GM12878 (cell line): ENCODE data around the gene ADAMTS7. TPM values are rescaled to one million over a fixed set of nuclear protein-coding genes. Genes with fewer than 3 reads are reported as not detected.

Experiments used
- ATAC-seq: fragments of 200-7000 bp; cut with Tn5 transposase; 3 replicates; pipeline ENCODE4 v1.9.1; 2020; ENCODE audit warnings: mild to moderate bottlenecking, moderate library complexity
- BruUV-seq: library from RNA; stranded (reverse); fragments of 400-500 nt; replicated peaks from 2 replicates; lab custom pipeline; 2021; lab: Mats Ljungman, UMichigan
- CTCF ChIA-PET: fragments of 300-600 bp; sonication (Branson Sonifier 250); formaldehyde crosslinking; extraction: SDS; loops from one replicate; lab custom pipeline; 2021; ENCODE audit warnings: inconsistent platforms; lab: Yijun Ruan, JAX
- POLR2A ChIA-PET: fragments of 350-600 bp; formaldehyde crosslinking; extraction: SDS; loops from one replicate; lab custom pipeline; 2021; ENCODE audit warnings: inconsistent platforms; lab: Charles Lee
- RAD21 ChIA-PET: fragments of 300-600 bp; sonication (Branson Sonifier 250); formaldehyde crosslinking; loops from one replicate; lab custom pipeline; 2023; ENCODE audit warnings: antibody characterized with exemption; ENCODE audit not compliant: unreplicated experiment; lab: Charles Lee
- SMC1A ChIA-PET: fragments of 300-600 bp; sonication (Branson Sonifier 250); formaldehyde crosslinking; loops from one replicate; lab custom pipeline; 2023; ENCODE audit not compliant: unreplicated experiment, uncharacterized antibody; lab: Charles Lee
- DNase-seq: peaks from one replicate; pipeline ENCODE4 v3.0.0-alpha.2; 2011; ENCODE audit warnings: low read depth, low spot score
- FAIRE-seq: peaks from 3 replicates; lab custom pipeline; 2011; peaks lifted over from hg19 to GRCh38; lab: Jason Lieb, UNC
- H2AFZ ChIP-seq: 2 replicates; pipeline ENCODE4 v1.6.0; 2011; ENCODE audit warnings: low read depth, low read length, control low read depth; ENCODE audit not compliant: control insufficient read depth
- H3K27ac ChIP-seq: 2 replicates; pipeline ENCODE4 v1.5.1; 2011; ENCODE audit warnings: control low read depth; ENCODE audit not compliant: control insufficient read depth, insufficient read depth
- H3K27me3 ChIP-seq, 2 experiments: replicated peaks in 1 of 2; 2 replicates each; pipeline versions ENCODE4 v1.6.0 to v1.6.1; 2011; ENCODE audit warnings: low read length in 1 of 2; ENCODE audit not compliant: control insufficient read depth in 2 of 2, insufficient read depth in 2 of 2
- H3K36me3 ChIP-seq, 2 experiments: 2 replicates each; pipeline ENCODE4 v1.5.1; 2011; ENCODE audit warnings: low read length in 1 of 2; ENCODE audit not compliant: control insufficient read depth in 2 of 2, insufficient read depth in 2 of 2
- H3K4me1 ChIP-seq: 2 replicates; pipeline ENCODE4 v1.6.1; 2011; ENCODE audit warnings: mild to moderate bottlenecking, low read length, moderate library complexity, mixed read lengths; ENCODE audit not compliant: control insufficient read depth, insufficient read depth
- H3K4me2 ChIP-seq: 2 replicates; pipeline ENCODE4 v1.6.0; 2011; ENCODE audit warnings: control low read depth; ENCODE audit not compliant: control insufficient read depth, insufficient read depth
- H3K4me3 ChIP-seq: fragments of 200-600 bp; sonication (generic); 2 replicates; pipeline ENCODE4 v1.5.1; 2016
- H3K79me2 ChIP-seq: 2 replicates; pipeline ENCODE4 v1.6.0; 2011; ENCODE audit warnings: low read length; ENCODE audit not compliant: control insufficient read depth, insufficient read depth
- H3K9ac ChIP-seq: 2 replicates; pipeline ENCODE4 v1.8.0; 2011; ENCODE audit warnings: low read length, control low read depth, mixed read lengths; ENCODE audit not compliant: control insufficient read depth, insufficient read depth
- H3K9me3 ChIP-seq: replicated peaks from 3 replicates; pipeline ENCODE4 v1.5.1; 2011; ENCODE audit warnings: mild to moderate bottlenecking, low read length; ENCODE audit not compliant: control insufficient read depth, insufficient read depth
- H4K20me1 ChIP-seq: 2 replicates; pipeline ENCODE4 v1.6.0; 2011; ENCODE audit not compliant: control insufficient read depth, insufficient read depth
- CTCF ChIP-seq, 3 experiments: IDR thresholded peaks in 2 of 3; conservative IDR thresholded peaks in 1 of 3; 2 replicates each; pipeline ENCODE4 v1.5.1; 2011; ENCODE audit warnings: low read depth in 3 of 3, low read length in 3 of 3, mild to moderate bottlenecking in 3 of 3, control low read depth in 2 of 3, moderate library complexity in 2 of 3, inconsistent platforms in 1 of 3, mixed read lengths in 1 of 3; ENCODE audit not compliant: control insufficient read depth in 2 of 3, insufficient read depth in 1 of 3; ENCODE audit errors: extremely low read depth in 1 of 3
- IRF4 ChIP-seq: IDR thresholded peaks from 2 replicates; pipeline ENCODE4 v1.6.1; 2011; ENCODE audit warnings: low read depth, low read length
- MYC ChIP-seq: IDR thresholded peaks from 2 replicates; pipeline ENCODE4 v1.6.1; 2011; ENCODE audit warnings: mild to moderate bottlenecking, low read length, moderate library complexity, inconsistent platforms; ENCODE audit not compliant: insufficient read depth, insufficient replicate concordance, insufficient read length, severe bottlenecking
- RAD21 ChIP-seq: IDR thresholded peaks from 2 replicates; pipeline ENCODE4 v1.6.1; 2011; ENCODE audit warnings: mild to moderate bottlenecking, low read depth, low read length, moderate library complexity; ENCODE audit not compliant: insufficient read depth
- RCOR1 ChIP-seq: conservative IDR thresholded peaks from 2 replicates; pipeline ENCODE4 v1.6.1; 2012; ENCODE audit warnings: low read depth, low read length, improper control_type of control experiment
- SMC3 ChIP-seq: IDR thresholded peaks from 2 replicates; pipeline ENCODE4 v1.6.1; 2011; ENCODE audit warnings: low read length, improper control_type of control experiment, borderline replicate concordance
- YBX1 ChIP-seq: fragments of 450-650 bp; IDR thresholded peaks from 2 replicates; pipeline ENCODE4 v1.6.1; 2016; ENCODE audit warnings: antibody characterized with exemption
- YY1 ChIP-seq: IDR thresholded peaks from 2 replicates; pipeline ENCODE4 v1.6.1; 2011; ENCODE audit warnings: low read depth, mild to moderate bottlenecking, low read length
- WGBS: methylation state at CpG from one replicate; pipeline ENCODE4 v1.1.6; 2016; ENCODE audit warnings: low lambda C conversion rate; ENCODE audit not compliant: insufficient replicate concordance, insufficient coverage; ENCODE audit errors: missing lambda C conversion rate; 5-methylcytosine and 5-hydroxymethylcytosine counted together
- in situ Hi-C: fragments of 300-500 bp; cut with MboI; formaldehyde crosslinking; loops from 9 replicates; pipeline ENCODE4 v1.14.3; 2018; ENCODE audit warnings: mixed read lengths
- intact Hi-C: fragments of 100-400 bp; cut with micrococcal nuclease; formaldehyde crosslinking; loops from one replicate; pipeline ENCODE4 v1.14.2; 2022; ENCODE audit not compliant: unreplicated experiment
- polyA plus RNA-seq, 11 experiments: library from polyadenylated mRNA; depleted of rRNA in 4 of 11; unstranded in 6 of 11; stranded (reverse) in 5 of 11; fragments of >200 nt; fragmentation: Nextera tagmentation in 4 of 11; fragmentation: Illumina TruSeq in 1 of 11; extraction: Ambion mirVana in 4 of 11; extraction: Trizol in 1 of 11; gene quantifications; 1 replicate in 1 of 11; 2 replicates in 10 of 11; pipeline versions ENCODE4 v1.2.1 to v1.2.3, GENCODE V29; 2011 to 2016; ENCODE audit warnings: inconsistent platforms in 2 of 11, missing spikeins in 2 of 11, low read depth in 1 of 11
- total RNA-seq, 4 experiments: library from RNA; depleted of rRNA in 3 of 4; stranded (reverse); fragments of >200 nt in 3 of 4; fragmentation: Illumina TruSeq in 1 of 4; extraction: Trizol in 1 of 4; gene quantifications; 2 replicates each; pipeline versions ENCODE4 v1.2.1 to v1.2.3, GENCODE V29; 2013 to 2021

Gene ADAMTS7
- total and polyA plus RNA-seq, 10 of the 15 experiments (the other 5 are each of a cell fraction or from before 2014, with no cell fraction given): 0.03 to 0.28 (median 0.06) TPM; not detected in 6

GRCh38 chr15:78740904-78741274 lies 70.4 kb downstream of the ADAMTS7 start (continued):
- TF ChIP-seq SMC3: no peak
- no peak for TF ChIP-seq MYC

DNA sequence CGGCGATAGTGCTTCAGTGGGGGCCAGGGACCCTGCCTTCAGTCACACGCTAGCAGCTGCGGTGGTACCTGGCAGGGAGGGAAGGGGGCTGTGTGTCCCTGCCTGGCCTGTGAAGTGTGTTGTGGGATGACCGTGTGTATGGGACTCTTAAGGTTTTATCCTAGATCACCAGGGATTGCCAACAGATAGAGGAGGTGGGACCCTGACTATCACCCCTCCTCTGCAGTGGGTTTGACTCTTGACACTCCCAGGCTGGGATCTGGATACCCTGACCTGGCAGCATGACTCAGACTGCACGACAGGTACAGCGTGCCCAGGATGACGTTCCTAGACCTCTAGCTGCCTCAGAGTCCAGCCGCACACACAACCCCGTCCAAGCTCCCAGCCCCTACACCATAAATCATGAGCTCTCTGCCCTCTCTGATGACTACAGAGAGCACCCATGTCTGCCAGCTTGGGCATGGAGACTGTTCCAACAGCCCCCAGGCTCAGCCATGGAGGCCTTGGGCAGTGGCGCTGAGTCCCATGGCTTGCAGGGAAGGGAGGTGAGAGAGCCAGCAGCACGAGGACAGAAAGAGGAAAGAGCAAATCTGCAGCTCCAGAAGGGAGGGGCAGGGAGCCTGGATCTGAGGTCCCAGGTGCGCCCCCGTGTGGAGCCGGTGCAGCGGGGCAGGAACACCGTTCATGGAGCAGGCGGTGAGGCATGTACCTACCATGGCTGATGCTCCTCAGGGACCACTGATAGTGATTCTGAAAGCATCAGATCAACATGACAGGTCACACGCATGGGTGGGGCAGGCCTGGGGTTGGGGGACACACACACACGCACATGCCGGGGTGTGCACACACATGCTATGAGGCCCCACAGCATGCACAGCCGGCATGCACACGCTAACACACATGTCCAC lies 71.0 kb downstream of the ADAMTS7 start:
- Histone ChIP-seq H3K4me3 (no peak overlapping the region), H3K36me3 (no peaks in the 10 kb centered on the region), H3K4me2 (no peak overlapping the region), H3K9ac (no peak overlapping the region), H3K9me3 (no peaks in the 10 kb centered on the region), H4K20me1 (no peaks in the 10 kb centered on the region), H3K27ac (no peak overlapping the region), H3K27me3 (no peaks in the 10 kb centered on the region), H3K4me1 (no peaks in the 10 kb centered on the region), H3K79me2 (no peaks in the 10 kb centered on the region), H2AFZ (no peak overlapping the region)
- intact Hi-C loops: no loop called here
- TF ChIP-seq CTCF (IDR thresholded peaks at IDR 0.05 in 2 of 3, conservative IDR thresholded peaks at IDR 0.05 in 1 of 3; ENCODE audit: control insufficient read depth in 2 of 3, extremely low read depth in 1 of 3, insufficient read depth in 1 of 3, low read depth in 3 of 3, low read length in 3 of 3): peak; percentile 59 to 81 (median 74)
- 0 out of 2 replicates have a peak, but pooled peaks have one; percentile 33 for TF ChIP-seq RAD21
- 0 out of 2 replicates have a peak, but pooled peaks have one; percentile 42 for TF ChIP-seq YY1
- peak; percentile 30; the same call in 1 of the 2 replicates for TF ChIP-seq SMC3
- no peak for TF ChIP-seq YBX1
- 0 out of 2 replicates have a peak, but pooled peaks have one; percentile 11 for TF ChIP-seq IRF4
- no peak for TF ChIP-seq RCOR1
- POLR2A ChIA-PET: no interaction called here
- RAD21 ChIA-PET: no interaction called here
- ATAC-seq (peak; percentile 97), DNase-seq (no peak), FAIRE-seq (peak; percentile 35)
- SMC1A ChIA-PET: interaction anchor here (0.9 to 1.0 kb wide), 2 partner anchors 17 to 102 kb away, joined by 3 to 4 read pairs; no protein-coding TSS in a partner anchor
- WGBS: 19% methylated on average over 19 of the region's 23 CpGs
- in situ Hi-C loops: no loop called here
- no TSS peak for BruUV-seq
- CTCF ChIA-PET: interaction anchor here (0.6 to 2.7 kb wide), 16 partner anchors 11 to 445 kb away, joined by 3 to 18 read pairs (median 4); no protein-coding TSS in a partner anchor
